ENCODE results near the gene CPM. TPM values are rescaled to one million over a fixed set of nuclear protein-coding genes. Genes with fewer than 3 reads are reported as not detected.

The CPM gene
- total RNA-seq, 4 donors from 2014 or later: 30.2 to 51.9 (median 35.0) TPM

GRCh38 chr12:68878846-68879245, 54.1 kb downstream of the CPM start:
- no peak overlapping the region for H3K4me3 ChIP-seq
- H3K27me3 ChIP-seq: no peaks in the 10 kb centered on the region
- peaks cover 0 to 6% (median 2%) of the 10 kb centered on the region in 4 donors for H3K9me3 ChIP-seq
- WGBS: 99% methylated on average over 4 of the region's 4 CpGs
- DNase-seq (ENCODE audit: extremely low spot score): no peak
- TF ChIP-seq POLR2AphosphoS5 (IDR thresholded peaks at IDR 0.05) (no peak), POLR2A (IDR thresholded peaks at IDR 0.05; ENCODE audit: low read depth) (no peak), CTCF (IDR thresholded peaks at IDR 0.05) (no peak), EP300 (IDR thresholded peaks at IDR 0.05) (no peak)
- intact Hi-C loops (cut with DNase I): no loop called here
- H3K4me1 ChIP-seq: no peaks in the 10 kb centered on the region
- no peak overlapping the region for H3K27ac ChIP-seq (replicated peaks in 1 of 4)
- H3K36me3 ChIP-seq: peaks cover 0 to 5% (median 0%) of the 10 kb centered on the region in 4 donors

GRCh38 chr12:68878283-68878682, 54.7 kb downstream of the CPM start:
- no peak overlapping the region for H3K27ac ChIP-seq (replicated peaks in 1 of 4)
- 93% methylated on average over 4 of the region's 4 CpGs for WGBS
- H3K9me3 ChIP-seq: peaks cover 0 to 6% (median 2%) of the 10 kb centered on the region in 4 donors
- DNase-seq (ENCODE audit: extremely low spot score): no peak
- intact Hi-C loops (cut with DNase I): no loop called here
- H3K4me3 ChIP-seq: no peak overlapping the region
- peaks cover 0 to 5% (median 0%) of the 10 kb centered on the region in 4 donors for H3K36me3 ChIP-seq
- H3K27me3 ChIP-seq: no peaks in the 10 kb centered on the region
- TF ChIP-seq EP300 (IDR thresholded peaks at IDR 0.05): no peak
- TF ChIP-seq POLR2A (IDR thresholded peaks at IDR 0.05; ENCODE audit: low read depth): no peak
- no peak for TF ChIP-seq POLR2AphosphoS5 (IDR thresholded peaks at IDR 0.05)
- no peaks in the 10 kb centered on the region for H3K4me1 ChIP-seq

- Histone ChIP-seq H3K27me3 (no peaks in the 10 kb centered on the region), H3K4me1 (no peaks in the 10 kb centered on the region), H3K36me3 (peaks cover 0 to 5% (median 0%) of the 10 kb centered on the region in 4 donors), H3K4me3 (no peak overlapping the region), H3K27ac (replicated peaks in 1 of 4) (no peak overlapping the region), H3K9me3 (peaks cover 0 to 6% (median 2%) of the 10 kb centered on the region in 4 donors)
- TF ChIP-seq EP300 (IDR thresholded peaks at IDR 0.05): no peak
- TF ChIP-seq CTCF (IDR thresholded peaks at IDR 0.05): no peak
- TF ChIP-seq POLR2A (IDR thresholded peaks at IDR 0.05; ENCODE audit: low read depth): no peak
- TF ChIP-seq POLR2AphosphoS5 (IDR thresholded peaks at IDR 0.05): no peak
- DNase-seq (ENCODE audit: extremely low spot score): no peak
- 95% methylated on average over 4 of the region's 4 CpGs for WGBS
- intact Hi-C loops (cut with DNase I): no loop called here
Observed at GRCh38 chr12:68877583-68877982, 55.4 kb downstream of the CPM start.

GRCh38 chr12:68876461-68876860, 56.5 kb downstream of the CPM start:
- Histone ChIP-seq H3K9me3 (peaks cover 0 to 6% (median 2%) of the 10 kb centered on the region in 4 donors), H3K4me1 (no peaks in the 10 kb centered on the region), H3K36me3 (peaks cover 0 to 4% (median 2%) of the 10 kb centered on the region in 4 donors), H3K4me3 (no peak overlapping the region), H3K27me3 (no peaks in the 10 kb centered on the region), H3K27ac (replicated peaks in 1 of 4) (no peak overlapping the region)
- TF ChIP-seq CTCF (IDR thresholded peaks at IDR 0.05) (no peak), EP300 (IDR thresholded peaks at IDR 0.05) (no peak), POLR2AphosphoS5 (IDR thresholded peaks at IDR 0.05) (no peak), POLR2A (IDR thresholded peaks at IDR 0.05; ENCODE audit: low read depth) (no peak)
- WGBS: 16% methylated on average over 4 of the region's 4 CpGs
- intact Hi-C loops (cut with DNase I): no loop called here
- no peak for DNase-seq (ENCODE audit: extremely low spot score)

- intact Hi-C loops (cut with DNase I): no loop called here
- H3K27me3 ChIP-seq: no peaks in the 10 kb centered on the region
- TF ChIP-seq CTCF (IDR thresholded peaks at IDR 0.05): no peak
Observed at GRCh38 chr12:68873316-68873715, 59.7 kb downstream of the CPM start.

More at GRCh38 chr12:68873316-68873715, 59.7 kb downstream of the CPM start:
- peaks cover 0 to 25% (median 9%) of the 10 kb centered on the region in 4 donors for H3K36me3 ChIP-seq
- no peak overlapping the region for H3K4me3 ChIP-seq
- H3K4me1 ChIP-seq: no peaks in the 10 kb centered on the region
- DNase-seq (ENCODE audit: extremely low spot score): no peak
- no peaks in the 10 kb centered on the region for H3K9me3 ChIP-seq
- H3K27ac ChIP-seq (replicated peaks in 1 of 4): no peak overlapping the region
- WGBS: 94% methylated on average over 4 of the region's 4 CpGs
